Choroid plexus epithelial cell (primary cell): ENCODE results near the gene SLC6A5.

Source experiments
- DNase-seq: peaks from one replicate; pipeline ENCODE4 v3.0.0-alpha.2; 2010; ENCODE audit warnings: low read depth
- H3K4me3 ChIP-seq: 2 replicates; pipeline ENCODE4 v1.5.1; 2011; ENCODE audit warnings: low read depth, mild to moderate bottlenecking, control low read depth, low read length, moderate library complexity
- CTCF ChIP-seq: conservative IDR thresholded peaks from 2 replicates; pipeline ENCODE4 v1.5.1; 2011; ENCODE audit warnings: low read depth, mild to moderate bottlenecking, control low read depth, inconsistent platforms, low read length, moderate library complexity

SLC6A5 gene

GRCh38 chr11:20604864-20605601 is 5.6 kb downstream of the SLC6A5 start:
- no peak for TF ChIP-seq CTCF
- no peak for DNase-seq
- no peak overlapping the region for H3K4me3 ChIP-seq

GRCh38 chr11:20605602-20606091 is 6.2 kb downstream of the SLC6A5 start:
- no peak for TF ChIP-seq CTCF
- no peak overlapping the region for H3K4me3 ChIP-seq
- DNase-seq, result no peak

GRCh38 chr11:20608934-20609333 is 9.5 kb downstream of the SLC6A5 start:
- TF ChIP-seq CTCF, result no peak
- H3K4me3 ChIP-seq, result no peak overlapping the region
- DNase-seq, result no peak

- peak; percentile 75 for DNase-seq
- peak; percentile 98 for TF ChIP-seq CTCF
- H3K4me3 ChIP-seq, result peak overlapping the region; percentile 17
These were observed 10.6 kb downstream of the SLC6A5 start for GRCh38 chr11:20609727-20610707.

- no peak for DNase-seq
- no peak overlapping the region for H3K4me3 ChIP-seq
- no peak for TF ChIP-seq CTCF
These were observed 11.4 kb downstream of the SLC6A5 start for GRCh38 chr11:20610825-20611224.

GRCh38 chr11:20611445-20611844 is 12.0 kb downstream of the SLC6A5 start:
- no peak for TF ChIP-seq CTCF
- H3K4me3 ChIP-seq, result no peak overlapping the region
- DNase-seq, result no peak
